ENCODE results near the gene PTK7.
"Not testable (repeated sequence)": the region's sequence is repeated elsewhere in the genome, so short reads cannot be mapped to it uniquely, and the experiment has no call there.

Gene PTK7

GRCh38 chr6:43075670-43076463 lies at the start of gene PTK7:
TSS of gene PTK7 (plus strand) at chr6:43076314. CDS start at chr6:43076489, 175 bp downstream.
- DNase-seq, result peak; percentile 67

GRCh38 chr6:43026365-43026764 lies 49.7 kb upstream of the PTK7 start:
- DNase-seq, result no peak

DNA sequence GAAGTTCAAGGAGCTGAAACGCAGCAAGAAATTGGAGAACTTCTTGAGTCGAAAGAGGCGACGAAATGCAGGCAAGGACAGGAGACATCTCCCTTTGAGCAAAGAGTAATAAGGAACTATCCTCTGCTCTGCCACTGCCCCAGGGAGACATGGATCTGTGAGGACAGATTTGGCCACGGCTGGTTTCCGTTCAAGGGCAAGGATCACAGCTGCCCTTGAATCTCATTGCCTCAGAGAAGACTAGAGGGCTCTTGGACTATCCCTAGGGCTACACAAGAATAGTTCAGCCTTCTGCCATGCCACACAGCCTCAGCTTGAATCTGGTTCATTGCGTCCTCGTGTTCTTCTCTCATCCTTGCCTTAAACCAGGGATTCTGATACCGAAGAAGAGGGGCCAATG lies 47.0 kb upstream of the PTK7 start:
- no peak for DNase-seq

DNA sequence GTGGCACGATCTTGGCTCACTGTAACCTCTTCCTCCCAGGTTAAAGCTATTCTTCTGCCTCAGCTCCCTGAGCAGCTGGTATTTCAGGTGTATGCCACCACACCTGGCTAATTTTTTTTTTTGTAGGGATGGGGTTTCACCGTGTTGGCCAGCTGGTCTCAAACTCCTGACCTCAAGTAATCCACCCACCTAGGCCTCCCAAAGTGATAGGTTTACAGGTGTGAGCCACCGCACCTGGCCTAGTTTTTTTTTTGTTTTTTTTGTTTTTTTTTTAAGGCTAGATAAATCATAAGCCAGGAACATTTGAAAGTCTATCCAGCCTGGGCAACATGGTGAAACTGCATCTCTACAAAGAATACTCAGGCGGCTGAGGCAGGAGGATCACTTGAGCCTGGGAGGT lies 43.8 kb upstream of the PTK7 start:
- DNase-seq, result no peak

DNA sequence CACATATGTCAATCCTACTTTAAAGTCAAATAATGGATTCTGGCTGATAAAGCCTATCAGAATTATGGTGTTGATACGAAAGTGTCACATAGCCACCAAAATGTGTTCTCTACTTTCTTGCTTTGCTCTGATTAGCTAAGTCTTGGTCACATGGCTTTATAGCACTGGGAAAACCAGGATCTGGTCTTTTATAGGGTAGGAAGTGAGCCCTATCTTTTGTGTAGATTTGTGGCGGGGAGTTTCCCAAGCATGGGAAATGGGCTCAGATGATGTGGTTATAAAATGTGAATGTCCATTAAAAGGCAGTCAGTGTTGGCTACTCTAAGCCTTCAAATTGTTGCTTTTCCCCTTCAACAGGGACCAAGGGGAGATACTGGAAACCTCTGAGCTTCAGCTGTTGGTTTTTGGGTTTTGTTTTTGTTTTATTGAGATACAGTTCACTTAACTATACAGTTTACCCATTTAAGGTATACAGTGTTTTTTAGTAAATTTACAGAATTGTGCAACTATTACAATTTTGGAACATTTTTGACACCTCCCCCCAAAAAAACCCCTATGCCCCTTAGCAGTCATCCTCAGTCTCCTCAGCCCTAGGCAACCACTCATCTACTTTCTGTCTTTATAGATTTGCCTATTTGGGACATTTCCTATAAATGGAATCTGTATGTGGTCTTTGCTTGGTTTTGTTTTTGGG lies 42.5 kb upstream of the PTK7 start:
- DNase-seq, result no peak

DNA sequence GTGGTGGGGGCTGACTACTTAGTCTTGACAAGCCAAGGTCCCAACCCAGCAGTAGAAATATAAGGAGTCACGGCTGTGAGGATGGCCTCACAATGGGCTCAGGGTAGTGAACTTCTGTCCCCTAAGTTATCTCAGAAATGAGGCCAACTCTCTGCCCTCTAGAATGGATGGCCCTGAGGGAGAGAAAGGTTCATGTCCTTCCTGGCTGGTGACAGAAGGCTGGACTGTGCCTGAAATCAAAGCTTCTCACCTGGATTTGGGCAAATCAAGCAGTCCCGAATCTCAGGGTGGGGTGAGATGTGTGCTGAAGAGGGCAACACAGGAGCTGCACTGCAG lies 42.0 kb upstream of the PTK7 start:
- DNase-seq, result no peak

DNA sequence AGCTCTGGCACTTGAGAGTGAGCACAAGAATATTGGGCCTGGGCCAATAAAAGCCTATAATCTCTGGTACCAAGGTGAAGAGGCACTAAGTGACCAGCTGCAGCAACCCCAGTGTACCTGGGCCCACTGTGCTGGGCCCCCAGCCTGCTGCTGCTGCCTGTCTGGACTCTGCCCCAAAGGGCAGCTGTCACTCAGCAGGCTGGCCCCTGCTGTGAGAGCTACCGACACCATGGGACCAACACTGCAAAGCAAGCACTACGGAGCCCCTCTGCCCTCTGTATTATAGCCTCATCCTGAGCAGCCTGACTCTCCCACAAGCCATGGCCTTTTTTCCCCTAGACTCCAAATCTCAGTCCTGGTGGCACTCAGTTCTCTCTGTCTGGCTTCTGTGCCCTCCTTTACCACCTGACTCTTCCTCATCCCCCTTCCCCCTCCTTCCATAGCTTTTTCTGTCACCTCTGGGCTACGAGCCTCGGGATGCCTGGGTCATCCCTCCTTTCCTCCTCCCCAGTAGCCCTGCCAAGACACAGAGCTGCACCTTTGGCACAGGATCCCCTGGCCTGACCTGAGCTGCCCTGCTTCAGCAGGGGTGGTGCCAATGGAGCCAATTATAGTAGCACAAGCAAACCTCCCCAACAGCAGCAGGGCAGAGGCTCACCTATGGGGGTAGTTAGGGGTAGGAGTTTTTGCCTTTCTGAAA lies 40.5 kb upstream of the PTK7 start:
- DNase-seq, result no peak

DNA sequence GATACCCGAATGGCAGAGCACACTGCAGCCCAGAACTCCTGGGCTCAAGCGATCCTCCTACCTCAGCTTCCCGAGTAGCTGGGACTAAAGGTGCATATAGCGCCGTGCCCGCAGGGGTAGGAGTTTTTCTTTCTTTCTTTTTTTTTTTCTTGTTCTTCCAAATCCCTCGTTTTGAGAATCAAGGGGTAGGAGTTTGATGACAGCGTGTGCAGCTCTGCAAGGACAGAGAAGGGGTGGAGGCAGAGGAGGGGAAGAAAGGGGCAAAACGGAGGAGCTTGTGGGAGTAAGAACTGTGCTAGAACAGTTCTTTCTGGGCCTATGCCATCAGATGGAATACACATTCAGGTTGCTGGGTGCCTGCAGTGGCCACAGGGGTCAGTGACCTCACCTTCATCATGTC lies 39.4 kb upstream of the PTK7 start:
- no peak for DNase-seq

GRCh38 chr6:43037197-43037596 lies 38.9 kb upstream of the PTK7 start:
- no peak for DNase-seq

- no peak for DNase-seq
These were observed 38.4 kb upstream of the PTK7 start for GRCh38 chr6:43037706-43038105.

GRCh38 chr6:43038727-43039126 lies 37.4 kb upstream of the PTK7 start:
- DNase-seq, result no peak

- DNase-seq, result no peak
These were observed 35.4 kb upstream of the PTK7 start for GRCh38 chr6:43040542-43041257.

DNA sequence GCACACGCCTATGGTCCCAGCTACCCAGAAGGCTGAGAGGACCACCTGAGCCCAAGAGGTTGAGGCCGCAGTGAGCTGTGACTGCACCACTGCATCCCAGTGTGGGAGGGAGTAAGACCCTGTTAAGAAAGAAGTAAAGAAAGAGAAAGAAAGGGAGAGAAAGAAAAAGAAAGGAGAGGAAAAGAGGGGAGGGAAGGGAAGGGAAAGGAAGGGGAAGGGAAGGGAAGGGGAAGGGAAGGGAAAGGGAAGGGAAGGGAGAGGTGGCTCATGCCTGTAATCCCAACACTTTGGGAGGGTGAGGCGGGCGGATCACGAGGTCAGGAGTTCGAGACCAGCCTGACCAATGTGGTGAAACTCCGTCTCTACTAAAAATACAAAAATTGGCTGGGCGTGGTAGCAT lies 34.6 kb upstream of the PTK7 start:
- not testable (repeated sequence) for DNase-seq

DNA sequence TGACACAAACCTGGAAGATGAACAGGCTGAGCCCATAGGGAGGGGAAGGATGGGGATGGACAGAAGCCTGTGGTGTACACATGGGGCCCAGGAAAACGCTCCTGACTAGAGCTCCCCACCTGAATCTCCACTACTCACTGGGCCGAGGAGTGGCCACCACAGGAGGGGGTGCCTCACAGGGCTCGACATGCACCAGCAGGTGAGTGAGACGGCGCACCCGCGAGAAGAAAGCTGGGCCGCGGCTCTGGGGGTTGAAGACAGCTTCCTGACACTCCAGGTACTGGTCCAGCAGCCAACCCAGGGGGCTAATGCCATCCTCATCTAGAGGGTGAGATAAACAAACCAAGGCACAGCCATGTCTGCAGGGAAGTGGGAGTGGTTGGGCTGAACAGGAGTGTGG lies 32.8 kb upstream of the PTK7 start:
- DNase-seq, result no peak

- no peak for DNase-seq
These were observed 30.7 kb upstream of the PTK7 start for GRCh38 chr6:43045371-43045930.

DNA sequence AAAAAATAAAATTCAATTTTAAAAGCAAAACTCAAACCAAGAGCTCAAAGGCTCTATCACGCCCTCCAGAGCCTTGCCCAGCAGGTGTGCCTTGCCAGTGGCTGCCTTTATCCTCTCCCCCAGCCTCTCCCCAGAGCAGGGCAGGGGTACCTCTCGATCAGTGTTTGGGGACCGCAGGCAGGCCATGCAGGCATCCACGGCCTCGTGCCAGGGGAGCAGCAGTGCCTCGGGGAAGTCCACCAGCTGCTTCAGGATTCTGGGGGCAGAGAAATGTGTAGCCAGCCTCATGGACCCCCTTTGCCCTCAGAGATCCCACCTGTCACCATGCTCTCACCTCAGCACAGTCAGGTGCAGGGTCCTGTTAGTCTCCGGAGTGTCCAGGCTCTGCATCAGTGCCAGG lies 28.1 kb upstream of the PTK7 start:
- no peak for DNase-seq

GRCh38 chr6:43050981-43051380 lies 25.1 kb upstream of the PTK7 start:
- DNase-seq, result no peak

GRCh38 chr6:43052225-43052841 lies 23.8 kb upstream of the PTK7 start:
- DNase-seq, result no peak

GRCh38 chr6:43052842-43053544 lies 23.1 kb upstream of the PTK7 start:
- DNase-seq, result peak; percentile 23

GRCh38 chr6:43053545-43054205 lies 22.4 kb upstream of the PTK7 start, which contains the start of gene CUL7:
TSS of gene CUL7 (minus strand) at chr6:43053851. CDS start at chr6:43052788, 1,063 bp downstream.
- DNase-seq, result peak; percentile 96
